Measurements from ENCODE around the gene RARG. TPM values are rescaled to one million over a fixed set of nuclear protein-coding genes. Genes with fewer than 3 reads are reported as not detected.

Gene RARG
- total RNA-seq, 2 experiments from 2014 or later: 19.7 to 20.3 TPM

GRCh38 chr12:53230108-53230845, 1.7 kb downstream of the RARG start:
- Mint-ChIP-seq H3K36me3 (ENCODE audit: low read depth) (peaks cover under 1% of the 10 kb centered on the region), H3K4me3 (no peak overlapping the region), H3K27ac (peak overlapping the region; percentile 14), H3K27me3 (no peaks in the 10 kb centered on the region), H3K9me3 (no peaks in the 10 kb centered on the region), H3K4me1 (ENCODE audit: low read depth) (peaks cover 68% of the 10 kb centered on the region)
- ATAC-seq (no peak), DNase-seq (peak; percentile 34)
- CTCF ChIA-PET: interaction anchor here (1.1 kb wide), 2 partner anchors 16 to 21 kb away, joined by 3 to 6 read pairs; a partner anchor contains a TSS
- TF ChIP-seq CTCF (IDR thresholded peaks at IDR 0.05): no peak
- POLR2A ChIA-PET: interaction anchor here (1.3 to 2.2 kb wide), 4 partner anchors 10 to 69 kb away, joined by 3 to 13 read pairs (median 4); partner anchors contain the start of gene MYG1
- intact Hi-C loops (cut with micrococcal nuclease): no loop called here

- ATAC-seq: no peak
- DNase-seq: no peak
- H3K9me3 Mint-ChIP-seq: no peaks in the 10 kb centered on the region
- peaks cover 68% of the 10 kb centered on the region for H3K4me1 Mint-ChIP-seq (ENCODE audit: low read depth)
- intact Hi-C loops (cut with micrococcal nuclease): no loop called here
- ChIA-PET CTCF (interaction anchor here (0.9 to 1.1 kb wide), 3 partner anchors 15 to 66 kb away, joined by 3 to 6 read pairs (median 3); partner anchors contain the start of gene PFDN5), POLR2A (interaction anchor here (1.0 to 2.2 kb wide), 5 partner anchors 10 to 28 kb away, joined by 3 to 13 read pairs (median 4); a partner anchor contains a TSS)
- H3K27ac Mint-ChIP-seq: peak overlapping the region; percentile 18
- H3K27me3 Mint-ChIP-seq: no peaks in the 10 kb centered on the region
- H3K36me3 Mint-ChIP-seq (ENCODE audit: low read depth): peaks cover 2% of the 10 kb centered on the region
- H3K4me3 Mint-ChIP-seq: no peak overlapping the region
- TF ChIP-seq CTCF (IDR thresholded peaks at IDR 0.05): no peak
Observed at GRCh38 chr12:53229454-53229853, 2.6 kb downstream of the RARG start.

GRCh38 chr12:53227836-53228235, 4.2 kb downstream of the RARG start:
- TF ChIP-seq CTCF (IDR thresholded peaks at IDR 0.05): no peak
- ATAC-seq (no peak), DNase-seq (no peak)
- H3K4me1 Mint-ChIP-seq (ENCODE audit: low read depth): peaks cover 69% of the 10 kb centered on the region
- CTCF ChIA-PET: interaction anchor here (1.9 kb wide), 1 partner anchor 16 kb away, joined by 4 read pairs; no protein-coding TSS in a partner anchor
- POLR2A ChIA-PET: interaction anchor here (1.3 kb wide), 1 partner anchor 24 kb away, joined by 5 read pairs; a partner anchor contains a TSS
- peaks cover 2% of the 10 kb centered on the region for H3K36me3 Mint-ChIP-seq (ENCODE audit: low read depth)
- no peak overlapping the region for H3K4me3 Mint-ChIP-seq
- no peak overlapping the region for H3K27ac Mint-ChIP-seq
- no peaks in the 10 kb centered on the region for H3K9me3 Mint-ChIP-seq
- intact Hi-C loops (cut with micrococcal nuclease): no loop called here
- H3K27me3 Mint-ChIP-seq: no peaks in the 10 kb centered on the region

- Mint-ChIP-seq H3K9me3 (no peaks in the 10 kb centered on the region), H3K4me1 (ENCODE audit: low read depth) (peaks cover 69% of the 10 kb centered on the region), H3K27me3 (no peaks in the 10 kb centered on the region), H3K4me3 (no peak overlapping the region), H3K27ac (no peak overlapping the region), H3K36me3 (ENCODE audit: low read depth) (peaks cover 2% of the 10 kb centered on the region)
- ATAC-seq: no peak
- no peak for DNase-seq
- ChIA-PET POLR2A (interaction anchor here (1.2 to 1.3 kb wide), 2 partner anchors 10 to 24 kb away, joined by 3 to 5 read pairs; a partner anchor contains a TSS), CTCF (interaction anchor here (1.9 kb wide), 1 partner anchor 15 kb away, joined by 4 read pairs; no protein-coding TSS in a partner anchor)
- intact Hi-C loops (cut with micrococcal nuclease): no loop called here
- TF ChIP-seq CTCF (IDR thresholded peaks at IDR 0.05): no peak
Observed at GRCh38 chr12:53227341-53227740, 4.7 kb downstream of the RARG start.

- intact Hi-C loops (cut with micrococcal nuclease): no loop called here
- TF ChIP-seq CTCF (IDR thresholded peaks at IDR 0.05): no peak
- Mint-ChIP-seq H3K9me3 (no peaks in the 10 kb centered on the region), H3K27me3 (no peaks in the 10 kb centered on the region), H3K27ac (no peak overlapping the region), H3K36me3 (ENCODE audit: low read depth) (peaks cover 2% of the 10 kb centered on the region), H3K4me1 (ENCODE audit: low read depth) (peaks cover 72% of the 10 kb centered on the region), H3K4me3 (no peak overlapping the region)
- ChIA-PET CTCF (interaction anchor here (1.9 kb wide), 1 partner anchor 15 kb away, joined by 4 read pairs; no protein-coding TSS in a partner anchor), POLR2A (interaction anchor here (1.2 to 1.3 kb wide), 3 partner anchors 9 to 25 kb away, joined by 3 to 5 read pairs (median 3); a partner anchor contains a TSS)
- no peak for DNase-seq
- no peak for ATAC-seq
Observed at GRCh38 chr12:53226815-53227214, 5.2 kb downstream of the RARG start.
